CD4-positive, alpha-beta T cell treated with Interferon gamma for 1 hour (primary cell): ENCODE results near the gene SIK1.
"Not testable (repeated sequence)": the region's sequence is repeated elsewhere in the genome, so short reads cannot be mapped to it uniquely, and the experiment has no call there.

Experiments
- DNase-seq: peaks from one replicate; pipeline ENCODE4 v3.0.0-alpha.2; 2020

SIK1 gene

GRCh38 chr21:43426404-43427241 lies at the start of gene SIK1:
Gene SIK1, minus strand, starts transcription at chr21:43427131. Its CDS starts 953 bp downstream, at chr21:43426178.
- DNase-seq = not testable (repeated sequence)

GRCh38 chr21:43471597-43472242 lies 44.8 kb upstream of the SIK1 start:
- DNase-seq = not testable (repeated sequence)

- DNase-seq = not testable (repeated sequence)
Observed at GRCh38 chr21:43469719-43470458, 43.0 kb upstream of the SIK1 start.

- DNase-seq = no peak
Observed at GRCh38 chr21:43467785-43468184, 40.9 kb upstream of the SIK1 start.

- not testable (repeated sequence) for DNase-seq
Observed at GRCh38 chr21:43465159-43465558, 38.2 kb upstream of the SIK1 start.

- not testable (repeated sequence) for DNase-seq
Observed at GRCh38 chr21:43463498-43464261, 36.7 kb upstream of the SIK1 start.

- not testable (repeated sequence) for DNase-seq
Observed at GRCh38 chr21:43462932-43463331, 36.0 kb upstream of the SIK1 start.

GRCh38 chr21:43460475-43460874 lies 33.5 kb upstream of the SIK1 start:
- not testable (repeated sequence) for DNase-seq

GRCh38 chr21:43458995-43459394 lies 32.1 kb upstream of the SIK1 start:
- not testable (repeated sequence) for DNase-seq

GRCh38 chr21:43456616-43457314 lies 29.8 kb upstream of the SIK1 start:
- DNase-seq = not testable (repeated sequence)

- DNase-seq = not testable (repeated sequence)
Observed at GRCh38 chr21:43455717-43456116, 28.8 kb upstream of the SIK1 start.

GRCh38 chr21:43454176-43454575 lies 27.2 kb upstream of the SIK1 start:
- not testable (repeated sequence) for DNase-seq

- not testable (repeated sequence) for DNase-seq
Observed at GRCh38 chr21:43451850-43452249, 24.9 kb upstream of the SIK1 start.

- not testable (repeated sequence) for DNase-seq
Observed at GRCh38 chr21:43450287-43450686, 23.4 kb upstream of the SIK1 start.

- DNase-seq = not testable (repeated sequence)
Observed at GRCh38 chr21:43447353-43447977, 20.5 kb upstream of the SIK1 start.

GRCh38 chr21:43446277-43446932 lies 19.5 kb upstream of the SIK1 start:
- DNase-seq = not testable (repeated sequence)

- not testable (repeated sequence) for DNase-seq
Observed at GRCh38 chr21:43444524-43444923, 17.6 kb upstream of the SIK1 start.

- not testable (repeated sequence) for DNase-seq
Observed at GRCh38 chr21:43442571-43442970, 15.6 kb upstream of the SIK1 start.

GRCh38 chr21:43440835-43441727 lies 14.2 kb upstream of the SIK1 start:
- not testable (repeated sequence) for DNase-seq
